ENCODE data around the gene NOTCH2. TPM values are rescaled to one million over a fixed set of nuclear protein-coding genes. Genes with fewer than 3 reads are reported as not detected.
A peak's percentile ranks its signal among the peaks of the same experiment; 100 is the strongest.

Gene NOTCH2
- total RNA-seq, 6 experiments from 2014 or later, result 122 to 147 (median 134) TPM

GRCh38 chr1:119952496-119952895 is 117.0 kb downstream of the NOTCH2 start:
- no peaks in the 10 kb centered on the region for H3K27me3 Mint-ChIP-seq (ENCODE audit: insufficient read depth)
- no peak for TF ChIP-seq CTCF (IDR thresholded peaks at IDR 0.05)

GRCh38 chr1:119948342-119949214 is 120.9 kb downstream of the NOTCH2 start:
- peak; percentile 69 for DNase-seq
- peak; percentile 92 for TF ChIP-seq CTCF (IDR thresholded peaks at IDR 0.05)
- H3K36me3 Mint-ChIP-seq (ENCODE audit: low read depth), result peaks cover 32% of the 10 kb centered on the region

More at GRCh38 chr1:119952496-119952895, 117.0 kb downstream of the NOTCH2 start:
- Mint-ChIP-seq H3K27ac (no peak overlapping the region), H3K4me1 (ENCODE audit: low read depth) (peaks cover 18% of the 10 kb centered on the region), H3K9me3 (no peaks in the 10 kb centered on the region), H3K4me3 (no peak overlapping the region), H3K36me3 (ENCODE audit: low read depth) (peaks cover 28% of the 10 kb centered on the region; the same call in 1 of the 2 replicates)
- no peak for DNase-seq

GRCh38 chr1:119947468-119947867 is 122.0 kb downstream of the NOTCH2 start:
- no peak for TF ChIP-seq CTCF (IDR thresholded peaks at IDR 0.05)
- peaks cover 52% of the 10 kb centered on the region for H3K4me1 Mint-ChIP-seq (ENCODE audit: low read depth)
- H3K9me3 Mint-ChIP-seq, result no peaks in the 10 kb centered on the region
- no peaks in the 10 kb centered on the region; the same call in 1 of the 2 replicates for H3K27me3 Mint-ChIP-seq (ENCODE audit: insufficient read depth)
- peaks cover 30% of the 10 kb centered on the region for H3K36me3 Mint-ChIP-seq (ENCODE audit: low read depth)
- peak overlapping the region; percentile 70 for H3K4me3 Mint-ChIP-seq
- peak; percentile 86 for DNase-seq
- peak overlapping the region; percentile 83 for H3K27ac Mint-ChIP-seq

More at GRCh38 chr1:119948342-119949214, 120.9 kb downstream of the NOTCH2 start:
- peaks cover 45% of the 10 kb centered on the region for H3K4me1 Mint-ChIP-seq (ENCODE audit: low read depth)
- no peaks in the 10 kb centered on the region for H3K27me3 Mint-ChIP-seq (ENCODE audit: insufficient read depth)
- H3K27ac Mint-ChIP-seq, result peak overlapping the region; percentile 83
- no peak overlapping the region; the same call in 1 of the 2 replicates for H3K4me3 Mint-ChIP-seq
- no peaks in the 10 kb centered on the region for H3K9me3 Mint-ChIP-seq

- DNase-seq, result no peak
- peak overlapping the region; percentile 70 for H3K4me3 Mint-ChIP-seq
- H3K4me1 Mint-ChIP-seq (ENCODE audit: low read depth), result peaks cover 52% of the 10 kb centered on the region
- no peaks in the 10 kb centered on the region; the same call in 1 of the 2 replicates for H3K27me3 Mint-ChIP-seq (ENCODE audit: insufficient read depth)
- peaks cover 30% of the 10 kb centered on the region for H3K36me3 Mint-ChIP-seq (ENCODE audit: low read depth)
- no peaks in the 10 kb centered on the region for H3K9me3 Mint-ChIP-seq
- H3K27ac Mint-ChIP-seq, result peak overlapping the region; percentile 83
- TF ChIP-seq CTCF (IDR thresholded peaks at IDR 0.05), result no peak
These were observed 122.7 kb downstream of the NOTCH2 start for GRCh38 chr1:119946724-119947123.

GRCh38 chr1:119943216-119943615 is 126.2 kb downstream of the NOTCH2 start:
- H3K4me1 Mint-ChIP-seq (ENCODE audit: low read depth), result peaks cover 43% of the 10 kb centered on the region
- H3K9me3 Mint-ChIP-seq, result no peaks in the 10 kb centered on the region
- peaks cover 38% of the 10 kb centered on the region for H3K36me3 Mint-ChIP-seq (ENCODE audit: low read depth)
- TF ChIP-seq CTCF (IDR thresholded peaks at IDR 0.05), result no peak
- H3K27ac Mint-ChIP-seq, result no peak overlapping the region; the same call in 1 of the 2 replicates
- DNase-seq, result no peak
- H3K27me3 Mint-ChIP-seq (ENCODE audit: insufficient read depth), result peaks cover 2% of the 10 kb centered on the region; the same call in 1 of the 2 replicates
- H3K4me3 Mint-ChIP-seq, result no peak overlapping the region

Measured in HFFc6 (cell line).